ENCODE results near the gene LRRC37A3. TPM values are rescaled to one million over a fixed set of nuclear protein-coding genes. Genes with fewer than 3 reads are reported as not detected.
"Not testable (repeated sequence)": the region's sequence is repeated elsewhere in the genome, so short reads cannot be mapped to it uniquely, and the experiment has no call there.

The LRRC37A3 gene
- total and polyA plus RNA-seq, 2 donors from 2014 or later = 13.3 to 14.3 TPM

GRCh38 chr17:64923051-64923568 is 3.8 kb upstream of the LRRC37A3 start:
- H3K4me1 ChIP-seq (ENCODE audit: control insufficient read depth in 2 of 3, insufficient read depth in 2 of 3, low read depth in 1 of 3, low read length in 3 of 3); H3K27ac ChIP-seq (ENCODE audit: low read depth in 2 of 2, low read length in 2 of 2); H3K9ac ChIP-seq (ENCODE audit: low read length in 3 of 3); H3K4me3 ChIP-seq (ENCODE audit: low read length in 3 of 3); FAIRE-seq; H3K9me3 ChIP-seq (ENCODE audit: control insufficient read depth in 2 of 3, insufficient read depth in 1 of 3, low read length in 3 of 3); H3K36me3 ChIP-seq (ENCODE audit: control insufficient read depth in 2 of 3, insufficient read depth in 3 of 3, low read length in 3 of 3); DNase-seq; H3K27me3 ChIP-seq (ENCODE audit: control insufficient read depth, insufficient read depth, low read length); intact Hi-C loops (cut with DNase I): not testable (repeated sequence)

- no peaks in the 10 kb centered on the region for H3K9me3 ChIP-seq (ENCODE audit: control insufficient read depth in 2 of 3, insufficient read depth in 1 of 3, low read length in 3 of 3)
- no peak for TF ChIP-seq CTCF (IDR thresholded peaks at IDR 0.05; ENCODE audit: borderline replicate concordance, extremely low read depth, insufficient read depth)
- peak overlapping the region in 1 of 2 donors; percentile 17 for H3K27ac ChIP-seq (ENCODE audit: low read depth in 2 of 2, low read length in 2 of 2)
- H3K9ac ChIP-seq (ENCODE audit: low read length in 3 of 3) = no peak overlapping the region
- no peaks in the 10 kb centered on the region for H3K27me3 ChIP-seq (ENCODE audit: control insufficient read depth, insufficient read depth, low read length)
- peaks cover 0 to 3% (median 0%) of the 10 kb centered on the region in 3 donors for H3K4me1 ChIP-seq (ENCODE audit: control insufficient read depth in 2 of 3, insufficient read depth in 2 of 3, low read depth in 1 of 3, low read length in 3 of 3)
- DNase-seq (peak in 2 of 5 donors; percentile 47 to 49), FAIRE-seq (no peak)
- no peak overlapping the region for H3K4me3 ChIP-seq (ENCODE audit: low read length in 3 of 3)
- intact Hi-C loops (cut with DNase I) = no loop called here
- no peaks in the 10 kb centered on the region for H3K36me3 ChIP-seq (ENCODE audit: control insufficient read depth in 2 of 3, insufficient read depth in 3 of 3, low read length in 3 of 3)
Observed at GRCh38 chr17:64920419-64921172, 1.3 kb upstream of the LRRC37A3 start.

GRCh38 chr17:64920026-64920418 is 744 bp upstream of the LRRC37A3 start:
- H3K27me3 ChIP-seq (ENCODE audit: control insufficient read depth, insufficient read depth, low read length) = no peaks in the 10 kb centered on the region
- no peaks in the 10 kb centered on the region for H3K9me3 ChIP-seq (ENCODE audit: control insufficient read depth in 2 of 3, insufficient read depth in 1 of 3, low read length in 3 of 3)
- FAIRE-seq (no peak), DNase-seq (peak in 4 of 5 donors; percentile 15 to 71 (median 44))
- no peak for TF ChIP-seq CTCF (IDR thresholded peaks at IDR 0.05; ENCODE audit: borderline replicate concordance, extremely low read depth, insufficient read depth)
- H3K27ac ChIP-seq (ENCODE audit: low read depth in 2 of 2, low read length in 2 of 2) = peak overlapping the region; percentile 23 to 82
- H3K36me3 ChIP-seq (ENCODE audit: control insufficient read depth in 2 of 3, insufficient read depth in 3 of 3, low read length in 3 of 3) = no peaks in the 10 kb centered on the region
- H3K4me3 ChIP-seq (ENCODE audit: low read length in 3 of 3) = peak overlapping the region in 2 of 3 donors; percentile 8 to 64
- peaks cover 0 to 3% (median 0%) of the 10 kb centered on the region in 3 donors for H3K4me1 ChIP-seq (ENCODE audit: control insufficient read depth in 2 of 3, insufficient read depth in 2 of 3, low read depth in 1 of 3, low read length in 3 of 3)
- H3K9ac ChIP-seq (ENCODE audit: low read length in 3 of 3) = peak overlapping the region in 1 of 3 donors; percentile 68
- intact Hi-C loops (cut with DNase I) = no loop called here

- H3K9me3 ChIP-seq (ENCODE audit: control insufficient read depth in 2 of 3, insufficient read depth in 1 of 3, low read length in 3 of 3); intact Hi-C loops (cut with DNase I); H3K4me1 ChIP-seq (ENCODE audit: control insufficient read depth in 2 of 3, insufficient read depth in 2 of 3, low read depth in 1 of 3, low read length in 3 of 3); H3K36me3 ChIP-seq (ENCODE audit: control insufficient read depth in 2 of 3, insufficient read depth in 3 of 3, low read length in 3 of 3); H3K27me3 ChIP-seq (ENCODE audit: control insufficient read depth, insufficient read depth, low read length); H3K9ac ChIP-seq (ENCODE audit: low read length in 3 of 3); FAIRE-seq: not testable (repeated sequence)
- peak overlapping the region; percentile 81 to 82 for H3K27ac ChIP-seq (ENCODE audit: low read depth in 2 of 2, low read length in 2 of 2)
- peak; percentile 22 to 84 (median 44) for DNase-seq
- peak overlapping the region; percentile 10 to 64 (median 16) for H3K4me3 ChIP-seq (ENCODE audit: low read length in 3 of 3)
Observed at GRCh38 chr17:64918842-64919288, 413 bp downstream of the LRRC37A3 start.

- DNase-seq = peak in 1 of 5 donors; percentile 57
- H3K9me3 ChIP-seq (ENCODE audit: control insufficient read depth in 2 of 3, insufficient read depth in 1 of 3, low read length in 3 of 3); H3K36me3 ChIP-seq (ENCODE audit: control insufficient read depth in 2 of 3, insufficient read depth in 3 of 3, low read length in 3 of 3); FAIRE-seq; H3K9ac ChIP-seq (ENCODE audit: low read length in 3 of 3); H3K27me3 ChIP-seq (ENCODE audit: control insufficient read depth, insufficient read depth, low read length); H3K27ac ChIP-seq (ENCODE audit: low read depth in 2 of 2, low read length in 2 of 2); H3K4me3 ChIP-seq (ENCODE audit: low read length in 3 of 3); intact Hi-C loops (cut with DNase I); H3K4me1 ChIP-seq (ENCODE audit: control insufficient read depth in 2 of 3, insufficient read depth in 2 of 3, low read depth in 1 of 3, low read length in 3 of 3): not testable (repeated sequence)
Observed at GRCh38 chr17:64917540-64917939, 1.7 kb downstream of the LRRC37A3 start.

GRCh38 chr17:64915244-64915643 is 4.0 kb downstream of the LRRC37A3 start:
- FAIRE-seq; H3K36me3 ChIP-seq (ENCODE audit: control insufficient read depth in 2 of 3, insufficient read depth in 3 of 3, low read length in 3 of 3); H3K9me3 ChIP-seq (ENCODE audit: control insufficient read depth in 2 of 3, insufficient read depth in 1 of 3, low read length in 3 of 3); H3K4me3 ChIP-seq (ENCODE audit: low read length in 3 of 3); H3K27ac ChIP-seq (ENCODE audit: low read depth in 2 of 2, low read length in 2 of 2); H3K9ac ChIP-seq (ENCODE audit: low read length in 3 of 3); H3K4me1 ChIP-seq (ENCODE audit: control insufficient read depth in 2 of 3, insufficient read depth in 2 of 3, low read depth in 1 of 3, low read length in 3 of 3); DNase-seq; H3K27me3 ChIP-seq (ENCODE audit: control insufficient read depth, insufficient read depth, low read length); intact Hi-C loops (cut with DNase I): not testable (repeated sequence)

- H3K9me3 ChIP-seq (ENCODE audit: control insufficient read depth in 2 of 3, insufficient read depth in 1 of 3, low read length in 3 of 3); H3K36me3 ChIP-seq (ENCODE audit: control insufficient read depth in 2 of 3, insufficient read depth in 3 of 3, low read length in 3 of 3); FAIRE-seq; DNase-seq; H3K27ac ChIP-seq (ENCODE audit: low read depth in 2 of 2, low read length in 2 of 2); H3K4me3 ChIP-seq (ENCODE audit: low read length in 3 of 3); H3K27me3 ChIP-seq (ENCODE audit: control insufficient read depth, insufficient read depth, low read length); intact Hi-C loops (cut with DNase I); H3K4me1 ChIP-seq (ENCODE audit: control insufficient read depth in 2 of 3, insufficient read depth in 2 of 3, low read depth in 1 of 3, low read length in 3 of 3); H3K9ac ChIP-seq (ENCODE audit: low read length in 3 of 3): not testable (repeated sequence)
Observed at GRCh38 chr17:64910191-64910514, 9.1 kb downstream of the LRRC37A3 start.
